Germinal center (tissue), 1 donor: ENCODE measurements around the gene ZNHIT2.

Experiments
- DNase-seq: peaks from one replicate; pipeline ENCODE4 v3.0.0; 2012; ENCODE audit warnings: mixed read lengths, low spot score

The ZNHIT2 gene

GRCh38 chr11:65103476-65103875, 14.0 kb downstream of the ZNHIT2 start:
- no peak for DNase-seq

DNA sequence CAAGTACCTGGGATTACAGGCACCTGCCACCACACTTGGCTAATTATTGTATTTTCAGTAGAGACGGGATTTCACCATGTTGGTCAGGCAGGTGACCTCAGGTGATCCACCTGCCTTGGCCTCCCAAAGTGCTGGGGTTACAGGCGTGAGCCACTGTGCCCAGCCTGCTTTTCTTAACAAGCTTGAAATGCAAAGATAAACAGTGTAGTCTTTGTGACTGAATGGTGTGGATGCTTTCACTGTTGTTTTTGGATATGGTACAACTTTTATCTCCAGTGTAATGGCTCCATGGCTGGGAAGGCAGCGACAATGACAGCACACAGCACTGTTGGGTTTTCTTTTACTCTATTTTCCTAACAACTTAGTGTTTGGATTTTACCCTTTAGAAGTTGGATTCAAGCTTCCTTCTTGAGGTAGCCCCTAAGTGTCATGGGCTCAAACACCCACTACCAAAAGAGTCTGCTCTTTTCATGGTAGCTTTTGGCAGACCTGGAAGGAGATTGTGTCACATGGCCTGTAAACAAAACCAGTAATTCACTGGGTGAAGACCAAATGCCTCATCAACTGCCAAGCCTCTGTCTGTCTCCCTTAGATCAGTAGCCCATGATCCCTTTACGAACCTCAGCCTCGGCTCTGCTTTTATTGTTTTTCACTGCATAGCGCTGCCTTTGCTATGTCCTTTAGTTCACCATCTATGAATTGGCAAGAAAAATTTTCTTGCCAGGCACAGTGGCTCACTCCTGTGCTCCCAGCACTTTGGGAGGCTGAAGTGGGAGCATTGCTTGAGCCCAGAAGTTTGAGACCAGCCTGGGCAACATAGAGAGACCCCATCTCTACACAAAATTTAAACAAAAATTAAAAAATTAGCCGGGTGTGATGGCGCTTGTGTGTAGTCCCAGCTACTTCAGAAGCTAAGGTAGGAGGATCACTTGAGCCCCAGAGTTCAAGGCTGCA, 15.1 kb downstream of the ZNHIT2 start:
- no peak for DNase-seq

DNA sequence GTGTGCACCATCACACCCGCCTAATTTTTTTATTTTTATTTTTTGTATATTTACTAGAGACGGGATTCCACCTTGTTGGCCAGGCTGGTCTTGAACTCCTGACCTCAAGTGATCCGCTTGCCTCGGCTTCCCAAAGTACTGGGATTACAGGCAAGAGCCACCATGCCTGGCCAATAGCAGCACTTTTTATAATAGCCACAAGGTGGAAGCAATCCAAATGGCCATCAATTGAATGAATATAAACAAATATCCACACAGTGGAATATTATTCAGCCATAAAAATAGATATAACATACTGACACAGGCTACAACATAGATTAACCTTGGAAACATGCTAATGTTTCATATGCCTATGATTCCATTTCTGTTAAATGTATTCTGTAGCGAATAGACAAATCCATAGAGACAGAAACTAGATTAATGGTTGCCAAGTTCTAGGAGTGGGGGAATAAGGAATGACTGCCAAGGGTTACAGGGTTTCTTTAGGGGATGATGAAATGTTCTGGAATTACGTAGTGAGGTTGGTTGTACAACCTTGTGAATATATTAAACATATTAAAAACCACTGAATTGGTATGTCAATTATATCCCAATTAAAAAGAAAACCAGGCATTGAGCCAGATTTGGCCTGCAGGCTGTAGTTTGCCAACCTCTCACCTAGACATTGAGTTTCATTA, 16.7 kb downstream of the ZNHIT2 start:
- DNase-seq = no peak

GRCh38 chr11:65096926-65097325, 20.6 kb downstream of the ZNHIT2 start:
- no peak for DNase-seq

DNA sequence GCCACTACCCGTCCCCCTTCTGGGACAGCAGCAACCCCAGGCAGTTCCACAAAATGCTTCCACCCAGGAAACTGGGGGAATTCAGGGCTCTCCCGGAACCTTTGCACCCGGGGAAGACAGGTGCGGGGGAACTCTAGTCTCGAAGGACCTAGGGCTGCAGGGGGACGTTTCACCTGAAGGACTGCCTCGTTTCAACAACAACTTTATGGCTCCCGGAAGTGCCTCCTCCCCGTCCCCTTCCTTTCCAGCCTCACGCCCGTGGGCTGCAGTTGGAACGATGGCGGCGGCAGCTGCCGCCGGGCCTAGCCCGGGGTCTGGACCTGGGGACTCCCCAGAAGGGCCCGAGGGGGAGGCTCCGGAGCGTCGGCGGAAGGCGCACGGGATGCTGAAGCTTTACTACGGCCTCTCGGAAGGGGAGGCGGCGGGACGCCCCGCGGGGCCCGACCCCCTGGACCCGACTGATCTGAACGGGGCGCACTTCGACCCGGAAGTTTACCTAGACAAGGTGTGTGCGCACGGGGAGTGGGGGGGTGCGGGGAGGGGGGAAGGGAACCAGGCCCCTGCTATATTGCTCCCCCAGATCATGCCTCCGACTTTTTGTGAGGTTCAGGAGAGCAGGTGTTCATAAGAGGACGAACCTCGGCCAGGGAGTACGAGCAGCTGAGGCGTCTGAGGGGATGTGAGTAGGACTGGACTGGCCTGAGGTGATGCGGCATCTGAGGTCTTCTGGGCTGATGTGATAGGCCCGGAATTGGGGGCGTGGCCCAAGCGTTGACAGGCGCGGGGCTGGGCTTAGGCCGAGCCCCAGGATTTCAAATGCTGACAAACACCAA, 21.3 kb downstream of the ZNHIT2 start, which contains the start of gene VPS51:
Gene VPS51, plus strand, starts transcription at position 241 of the 833 bp plus-strand sequence. Its CDS starts 37 bp downstream, at position 278.
- peak; percentile 91 for DNase-seq

GRCh38 chr11:65095427-65095826, 22.1 kb downstream of the ZNHIT2 start:
- DNase-seq = no peak

DNA sequence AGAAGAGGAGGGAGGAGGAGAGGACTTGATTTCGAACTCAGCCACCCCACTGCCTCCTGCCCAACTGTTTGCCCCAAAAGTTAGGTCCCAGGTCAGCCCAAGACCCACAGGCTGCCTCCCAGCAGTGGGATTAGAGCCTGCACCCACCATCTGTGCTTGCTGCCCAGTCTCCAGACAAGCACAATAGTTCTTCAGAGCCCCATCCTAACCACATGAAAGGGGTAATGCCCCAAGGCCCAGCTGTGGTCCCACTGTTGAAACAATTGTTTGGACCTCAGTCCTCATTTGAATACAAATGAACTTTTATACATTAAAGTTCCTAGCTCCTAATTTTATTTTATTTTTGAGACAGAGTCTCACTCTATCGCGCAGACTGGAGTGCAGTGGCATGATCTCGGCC, 26.9 kb downstream of the ZNHIT2 start:
- no peak for DNase-seq

DNA sequence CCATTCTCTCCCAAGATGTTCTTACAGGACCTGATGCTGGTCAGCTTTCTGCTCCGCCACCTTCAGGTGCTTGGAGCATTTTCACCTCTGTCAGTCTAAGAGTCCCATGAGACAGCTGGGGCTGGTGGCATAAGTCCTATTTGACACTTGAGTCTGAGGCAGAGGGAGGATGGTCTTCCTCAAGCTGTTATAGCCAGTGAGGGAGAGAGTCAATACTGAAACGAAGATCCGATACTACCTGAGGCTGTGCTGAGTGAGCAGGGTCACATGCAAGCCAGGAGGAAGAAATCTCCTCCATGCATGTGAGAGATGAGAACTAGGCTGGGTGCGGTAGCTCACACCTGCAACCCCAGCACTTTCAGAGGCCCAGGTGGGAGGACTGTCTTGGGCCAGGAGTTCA, 27.9 kb downstream of the ZNHIT2 start:
- no peak for DNase-seq

- no peak for DNase-seq
Measured at GRCh38 chr11:65087827-65088226, 29.7 kb downstream of the ZNHIT2 start.

DNA sequence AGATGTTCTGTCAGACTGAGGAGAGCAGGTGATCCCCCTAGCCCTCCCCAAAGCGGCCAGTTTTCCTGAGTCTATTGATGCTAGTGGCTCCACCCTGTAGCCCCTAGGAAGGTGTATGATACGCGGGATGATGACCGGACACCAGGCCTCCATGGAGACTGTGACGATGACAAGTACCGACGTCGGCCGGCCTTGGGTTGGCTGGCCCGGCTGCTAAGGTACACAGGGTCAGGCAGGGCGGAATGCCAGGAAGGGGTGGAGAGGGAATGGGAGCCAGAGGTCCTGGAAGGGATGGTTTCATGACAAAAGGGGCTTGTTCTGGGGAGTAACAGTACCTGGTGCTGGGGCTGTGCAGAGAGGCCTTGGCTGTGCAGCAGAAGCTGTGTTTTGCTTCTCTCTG, 30.3 kb downstream of the ZNHIT2 start:
- DNase-seq = no peak

DNA sequence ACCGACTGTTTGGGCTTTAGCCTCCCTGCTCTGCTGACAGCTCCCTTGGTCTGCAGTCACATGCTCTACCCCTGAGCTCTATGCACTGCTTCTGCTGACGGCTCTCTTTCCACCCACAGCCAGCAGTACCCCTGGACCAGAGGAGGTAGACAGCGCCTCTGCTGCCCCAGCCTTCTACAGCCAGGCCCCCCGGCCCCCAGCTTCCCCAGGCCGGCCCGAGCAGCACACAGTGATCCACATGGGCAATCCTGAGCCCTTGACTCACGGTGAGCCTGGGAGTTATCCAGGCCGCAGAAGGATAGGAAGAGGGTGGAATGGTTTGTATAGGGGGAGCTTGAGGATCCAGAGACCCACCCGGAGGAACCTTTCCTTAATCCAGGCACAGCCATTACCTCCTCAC, 30.7 kb downstream of the ZNHIT2 start:
- DNase-seq = no peak

GRCh38 chr11:65085446-65085845, 32.1 kb downstream of the ZNHIT2 start:
- DNase-seq = no peak

DNA sequence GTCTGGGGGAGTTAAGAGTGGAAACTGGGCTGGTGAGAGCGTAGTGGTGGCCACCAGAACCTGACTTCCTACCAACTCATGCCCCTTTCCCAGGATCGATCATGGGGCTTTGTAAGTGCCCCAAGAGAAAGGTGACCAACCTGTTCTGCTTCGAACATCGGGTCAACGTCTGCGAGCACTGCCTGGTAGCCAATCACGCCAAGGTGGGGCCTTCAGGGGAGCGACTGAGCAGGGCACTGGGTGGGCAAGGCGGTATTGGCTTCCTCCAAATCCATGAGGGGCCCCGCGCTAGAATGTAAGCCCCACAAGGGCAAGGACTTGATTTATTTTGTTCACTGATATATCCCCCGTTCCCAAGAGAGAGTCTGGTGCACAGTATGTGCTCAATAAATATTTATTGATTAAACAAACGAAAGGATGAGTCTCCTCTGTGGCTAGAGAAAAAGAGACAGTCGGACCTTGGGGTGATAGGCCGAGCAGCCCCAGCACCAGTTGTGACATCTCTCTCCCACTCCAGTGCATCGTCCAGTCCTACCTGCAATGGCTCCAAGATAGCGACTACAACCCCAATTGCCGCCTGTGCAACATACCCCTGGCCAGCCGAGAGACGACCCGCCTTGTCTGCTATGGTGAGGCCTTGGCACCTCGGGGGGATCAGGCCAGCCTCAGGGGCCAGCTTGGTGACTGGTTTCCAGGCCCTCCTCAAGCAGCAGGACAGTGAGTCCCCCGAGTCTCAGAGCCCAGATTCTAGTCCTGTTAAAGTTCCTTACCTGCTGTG, 32.7 kb downstream of the ZNHIT2 start:
- DNase-seq = no peak

DNA sequence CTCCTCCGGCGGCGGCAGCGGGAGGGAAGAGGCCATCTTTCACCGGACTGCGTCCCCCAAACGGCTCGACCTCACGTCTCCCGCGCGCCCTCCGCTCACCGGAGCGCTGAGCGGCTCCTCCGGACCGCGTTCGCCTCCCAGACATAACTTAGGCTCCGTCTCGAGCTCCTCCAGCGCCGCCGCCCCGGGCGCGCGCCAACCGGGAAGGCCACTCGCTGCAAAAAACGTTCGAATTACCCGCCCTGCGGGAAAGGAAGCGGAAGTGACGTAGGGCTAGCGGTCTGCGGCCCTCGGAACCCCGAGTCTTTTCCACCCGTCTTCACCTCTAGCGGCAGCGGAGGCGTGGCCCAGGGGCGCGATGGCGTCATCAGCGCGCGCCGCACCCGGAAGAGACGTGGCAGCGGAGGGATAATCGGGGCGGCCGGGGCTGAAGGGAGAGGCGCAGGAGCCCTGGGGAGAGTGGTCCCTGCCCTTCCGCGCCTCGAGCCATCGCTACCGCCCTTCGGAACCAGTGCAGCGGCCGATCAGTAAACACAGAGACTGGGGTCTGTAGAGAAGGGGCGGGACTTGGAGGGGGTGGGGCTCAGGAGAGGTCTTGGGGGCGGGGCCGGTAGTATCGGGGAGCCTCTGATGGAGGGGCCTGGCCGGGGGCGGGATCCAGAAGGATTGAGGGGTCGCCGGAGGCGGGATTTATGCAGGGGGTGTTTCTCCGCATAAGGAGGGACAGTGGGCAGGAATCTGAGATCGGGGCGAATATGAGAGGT, 33.5 kb downstream of the ZNHIT2 start, which contains the start of the genes CDCA5 and ZFPL1:
Gene CDCA5, minus strand, starts transcription at position 207 of the 764 bp plus-strand sequence. Its CDS starts 62 bp downstream, at position 145.
Gene ZFPL1, plus strand, starts transcription at position 389 of the 764 bp plus-strand sequence. CDS start 477 bp downstream, outside the sequence.
- DNase-seq = peak; percentile 98

DNA sequence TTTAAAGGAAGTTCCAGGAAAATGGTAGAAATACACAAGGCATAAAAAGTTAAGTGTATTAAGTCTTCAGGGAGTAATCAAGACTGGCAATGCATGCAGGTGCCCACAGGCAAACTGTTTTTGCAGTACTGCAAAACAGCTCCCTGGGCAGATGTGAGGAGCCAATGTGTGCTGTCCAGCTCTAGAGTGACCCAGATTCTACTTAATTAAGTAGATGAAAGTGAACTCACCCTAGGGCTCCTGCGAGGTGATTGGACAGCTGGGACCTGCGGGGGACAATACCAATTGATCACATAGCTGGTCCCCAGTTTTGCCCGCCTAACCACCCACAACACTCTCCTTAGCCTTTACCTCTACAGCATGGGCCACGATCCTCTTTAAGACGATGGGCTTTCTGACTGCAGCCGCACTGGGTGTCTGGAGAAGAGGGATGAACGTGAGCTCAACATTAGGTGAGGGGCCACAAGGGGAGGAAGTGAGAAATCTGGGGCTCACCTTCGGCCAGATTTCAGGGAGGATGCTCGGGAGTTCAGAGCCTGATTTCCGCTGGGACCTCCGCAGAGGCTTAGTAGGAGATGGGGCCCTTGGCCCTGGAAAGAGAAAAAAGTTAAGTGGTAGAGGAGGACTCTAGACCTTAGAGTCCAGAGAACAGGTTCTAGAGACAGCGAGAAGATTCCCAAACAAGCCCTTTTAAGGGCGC, 34.2 kb downstream of the ZNHIT2 start:
- DNase-seq = no peak

DNA sequence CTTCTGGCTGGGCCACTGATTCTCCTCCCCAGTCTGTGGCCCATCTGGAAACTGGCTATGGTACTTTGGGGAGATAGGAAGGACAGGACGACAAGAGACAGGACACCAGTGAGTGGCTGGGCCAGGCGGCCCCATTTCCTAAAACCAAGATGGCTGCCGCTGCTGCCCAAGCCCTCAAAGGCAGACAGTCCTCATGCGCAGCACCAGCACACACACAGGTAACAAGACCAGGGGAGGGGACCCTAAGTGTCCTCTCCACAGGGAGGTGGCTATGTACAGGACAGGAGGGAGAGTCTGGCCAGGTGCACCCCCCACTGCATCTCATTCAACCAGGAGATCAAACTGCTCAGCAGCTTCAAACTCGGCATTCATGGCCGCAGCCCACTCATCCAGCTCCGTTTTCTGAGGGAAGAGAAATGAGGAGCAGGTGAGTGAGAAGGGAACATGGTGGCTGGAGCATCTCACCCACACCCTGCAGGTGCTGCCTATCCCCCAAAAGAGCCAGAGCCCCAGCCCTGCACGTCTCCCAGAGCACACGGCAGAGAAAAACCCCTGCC, 38.6 kb downstream of the ZNHIT2 start:
- no peak for DNase-seq

- DNase-seq = peak; percentile 73
Measured at GRCh38 chr11:65078151-65078550, 39.4 kb downstream of the ZNHIT2 start.

- DNase-seq = no peak
Measured at GRCh38 chr11:65077451-65077850, 40.0 kb downstream of the ZNHIT2 start.

- no peak for DNase-seq
Measured at GRCh38 chr11:65072631-65072966, 44.9 kb downstream of the ZNHIT2 start.
